Prostate gland (tissue), 2 donors: ENCODE measurements around the gene ADAMTS2. TPM values are rescaled to one million over a fixed set of nuclear protein-coding genes. Genes with fewer than 3 reads are reported as not detected.

Experiments
- DNase-seq: peaks from one replicate; pipeline ENCODE4 v3.0.0-alpha.2; 2019; ENCODE audit warnings: low spot score
- H3K27ac ChIP-seq, 2 donors: fragments of 200-600 bp; sonication (generic); 2 replicates each; pipeline ENCODE4 v1.5.1; 2017 to 2019
- H3K27me3 ChIP-seq: fragments of 200-600 bp; sonication (generic); replicated peaks from 2 replicates; pipeline ENCODE4 v1.5.1; 2019; ENCODE audit not compliant: insufficient read depth
- H3K36me3 ChIP-seq, 2 donors: fragments of 200-600 bp; sonication (generic); 1 replicate in 1 of 2; 2 replicates in 1 of 2; pipeline versions ENCODE4 v1.5.1 to v1.8.1; 2017 to 2019
- H3K4me1 ChIP-seq: fragments of 200-600 bp; sonication (generic); replicated peaks from 2 replicates; pipeline ENCODE4 v1.5.1; 2019
- H3K4me3 ChIP-seq, 2 donors: fragments of 200-600 bp; sonication (generic); 2 replicates each; pipeline ENCODE4 v1.5.1; 2017 to 2019
- H3K9me3 ChIP-seq: fragments of 200-600 bp; sonication (generic); 2 replicates; pipeline ENCODE4 v1.5.1; 2017
- POLR2A ChIP-seq: fragments of 450-650 bp; IDR thresholded peaks from one replicate; pipeline ENCODE4 v1.6.1; 2016; ENCODE audit warnings: antibody characterized with exemption, mild to moderate bottlenecking
- POLR2AphosphoS5 ChIP-seq: sonication (generic); formaldehyde crosslinking; IDR thresholded peaks from one replicate; pipeline ENCODE4 v1.6.1; 2017; ENCODE audit warnings: antibody characterized with exemption
- WGBS: methylation state at CpG from one replicate; pipeline ENCODE4 v1.1.5; 2018; 5-methylcytosine and 5-hydroxymethylcytosine counted together
- intact Hi-C: fragments of 100-400 bp; cut with DNase I; formaldehyde crosslinking; loops from one replicate; pipeline ENCODE4 v1.14.2; 2022
- total RNA-seq, 2 donors: library from RNA; depleted of rRNA; stranded (reverse); fragments of >200 nt; gene quantifications; one replicate each; pipeline ENCODE4 v1.1.0, GENCODE V29; 2016
- TF ChIP-seq, protein P1 (sequence below), 4 experiments: fragments of 200-600 bp in 2 of 4; fragments of 450-650 bp in 2 of 4; sonication (generic) in 2 of 4; IDR thresholded peaks; 1 replicate in 3 of 4; 2 replicates in 1 of 4; pipeline ENCODE4 v1.5.1; 2016 to 2019; ENCODE audit warnings: antibody characterized with exemption in 4 of 4, mild to moderate bottlenecking in 2 of 4, moderate library complexity in 2 of 4

Gene ADAMTS2
- total RNA-seq, 2 donors from 2014 or later: 2.0 to 20.3 TPM

DNA sequence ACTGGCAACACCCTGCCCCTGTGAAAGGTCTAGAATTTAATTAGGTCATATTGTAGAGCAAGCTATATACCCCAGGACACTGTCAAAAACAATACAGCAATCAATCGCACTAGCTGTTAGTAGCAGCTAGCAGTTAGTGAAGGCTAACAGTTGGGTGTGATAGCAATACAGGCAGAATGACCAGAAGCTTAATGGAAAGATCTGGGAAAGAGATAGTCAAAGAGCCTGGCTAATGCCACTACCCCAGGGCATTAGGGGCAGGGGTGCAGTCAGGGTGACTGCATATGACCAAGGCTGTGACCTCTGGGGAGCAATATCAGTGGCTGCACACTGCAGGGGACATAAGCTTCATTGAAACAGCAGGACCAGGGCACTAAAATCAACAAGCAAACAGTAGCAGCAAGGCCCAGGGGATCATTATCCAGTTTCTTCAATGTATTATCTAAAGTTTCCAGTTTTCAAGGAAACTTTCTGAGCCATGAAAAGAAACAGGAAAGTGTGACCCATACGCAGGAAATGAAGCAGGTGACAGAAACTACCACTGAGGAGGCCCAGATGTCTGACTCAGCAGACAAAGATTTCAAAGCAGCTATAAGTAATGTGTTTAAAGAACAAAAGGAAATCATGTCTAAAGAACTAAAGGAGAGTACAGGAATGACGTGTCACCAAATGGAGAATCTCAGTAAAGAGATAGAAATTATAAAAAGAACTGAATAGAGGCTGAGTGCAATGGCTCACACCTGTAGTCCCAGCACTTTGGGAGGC, 202.6 kb downstream of the ADAMTS2 start:
- Histone ChIP-seq H3K4me3 (no peak overlapping the region), H3K27me3 (peaks cover 4% of the 10 kb centered on the region), H3K4me1 (no peaks in the 10 kb centered on the region), H3K36me3 (no peaks in the 10 kb centered on the region), H3K27ac (no peak overlapping the region), H3K9me3 (no peaks in the 10 kb centered on the region)
- 86% methylated on average over 3 of the region's 3 CpGs for WGBS
- no peak for DNase-seq
- TF ChIP-seq POLR2A: no peak
- TF ChIP-seq, protein P1, sequence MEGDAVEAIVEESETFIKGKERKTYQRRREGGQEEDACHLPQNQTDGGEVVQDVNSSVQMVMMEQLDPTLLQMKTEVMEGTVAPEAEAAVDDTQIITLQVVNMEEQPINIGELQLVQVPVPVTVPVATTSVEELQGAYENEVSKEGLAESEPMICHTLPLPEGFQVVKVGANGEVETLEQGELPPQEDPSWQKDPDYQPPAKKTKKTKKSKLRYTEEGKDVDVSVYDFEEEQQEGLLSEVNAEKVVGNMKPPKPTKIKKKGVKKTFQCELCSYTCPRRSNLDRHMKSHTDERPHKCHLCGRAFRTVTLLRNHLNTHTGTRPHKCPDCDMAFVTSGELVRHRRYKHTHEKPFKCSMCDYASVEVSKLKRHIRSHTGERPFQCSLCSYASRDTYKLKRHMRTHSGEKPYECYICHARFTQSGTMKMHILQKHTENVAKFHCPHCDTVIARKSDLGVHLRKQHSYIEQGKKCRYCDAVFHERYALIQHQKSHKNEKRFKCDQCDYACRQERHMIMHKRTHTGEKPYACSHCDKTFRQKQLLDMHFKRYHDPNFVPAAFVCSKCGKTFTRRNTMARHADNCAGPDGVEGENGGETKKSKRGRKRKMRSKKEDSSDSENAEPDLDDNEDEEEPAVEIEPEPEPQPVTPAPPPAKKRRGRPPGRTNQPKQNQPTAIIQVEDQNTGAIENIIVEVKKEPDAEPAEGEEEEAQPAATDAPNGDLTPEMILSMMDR (IDR thresholded peaks at IDR 0.05): no peak
- no peak for TF ChIP-seq POLR2AphosphoS5
- intact Hi-C loops: no loop called here

DNA sequence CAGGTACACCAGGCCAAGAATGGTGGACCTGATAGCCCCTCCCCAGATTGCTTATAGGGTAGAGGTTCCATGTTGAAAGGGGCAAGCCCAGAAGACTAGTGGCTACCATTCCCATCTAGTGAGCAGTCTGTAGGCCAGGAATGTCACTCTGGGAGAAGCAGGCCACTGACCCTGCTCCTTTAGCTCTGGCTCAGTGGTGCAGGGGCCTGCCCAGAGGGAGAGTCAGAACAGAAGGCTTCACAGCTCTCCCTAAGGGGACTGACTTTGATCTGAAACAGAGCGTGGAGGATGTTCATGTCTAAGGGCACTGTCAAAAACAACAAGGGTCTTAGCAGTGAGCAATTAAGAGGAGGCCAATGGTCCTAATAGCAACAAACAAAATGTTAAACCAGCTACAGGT, 203.4 kb downstream of the ADAMTS2 start:
- Histone ChIP-seq H3K27me3 (peaks cover 4% of the 10 kb centered on the region), H3K27ac (no peak overlapping the region), H3K4me1 (no peaks in the 10 kb centered on the region), H3K4me3 (no peak overlapping the region), H3K9me3 (no peaks in the 10 kb centered on the region), H3K36me3 (no peaks in the 10 kb centered on the region)
- DNase-seq: no peak
- 94% methylated on average over 1 of the region's 1 CpG for WGBS
- TF ChIP-seq POLR2A (no peak), POLR2AphosphoS5 (no peak)
- TF ChIP-seq, protein P1 (IDR thresholded peaks at IDR 0.05): no peak
- intact Hi-C loops: no loop called here

DNA sequence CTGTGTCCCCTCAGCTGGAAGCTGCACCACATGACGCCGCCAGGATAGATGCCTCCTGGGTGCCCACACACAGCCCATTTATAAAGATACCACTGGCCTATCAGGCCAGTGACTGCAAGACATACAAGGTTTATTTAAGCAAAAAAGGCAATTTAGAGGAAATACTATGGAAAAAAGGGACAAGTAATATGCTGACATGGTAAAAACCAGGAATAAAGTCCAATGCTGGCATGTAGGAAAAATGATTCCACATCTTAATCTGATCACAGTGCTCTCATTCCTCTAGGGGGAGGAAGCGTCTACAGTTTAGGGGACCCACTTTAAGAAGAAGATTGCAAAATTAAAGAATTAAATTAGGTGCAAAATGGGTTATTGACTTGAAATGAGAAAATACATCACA, 205.0 kb downstream of the ADAMTS2 start:
- intact Hi-C loops: no loop called here
- Histone ChIP-seq H3K4me1 (no peaks in the 10 kb centered on the region), H3K9me3 (no peaks in the 10 kb centered on the region), H3K4me3 (no peak overlapping the region), H3K27me3 (peaks cover 4% of the 10 kb centered on the region), H3K36me3 (no peaks in the 10 kb centered on the region), H3K27ac (no peak overlapping the region)
- no peak for TF ChIP-seq POLR2A
- TF ChIP-seq, protein P1 (IDR thresholded peaks at IDR 0.05): no peak
- no peak for TF ChIP-seq POLR2AphosphoS5
- no peak for DNase-seq
- 83% methylated on average over 3 of the region's 3 CpGs for WGBS

DNA sequence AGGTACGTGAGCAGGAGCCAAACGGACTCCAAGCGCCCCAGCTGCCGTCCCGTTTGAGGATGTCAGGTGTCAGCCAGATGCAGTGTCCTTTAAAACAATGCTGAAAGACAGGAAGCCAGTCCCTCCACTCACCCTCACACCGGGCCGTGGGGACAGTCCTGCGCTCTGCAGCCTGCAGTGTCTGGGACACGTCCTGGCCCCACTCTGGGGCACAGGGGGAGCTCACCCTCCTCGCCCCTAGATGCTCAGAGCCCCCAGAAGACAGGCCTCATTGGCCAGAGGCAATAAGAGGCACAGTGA, 205.4 kb downstream of the ADAMTS2 start:
- no peak for DNase-seq
- Histone ChIP-seq H3K9me3 (no peaks in the 10 kb centered on the region), H3K4me1 (no peaks in the 10 kb centered on the region), H3K27me3 (peaks cover 4% of the 10 kb centered on the region), H3K4me3 (no peak overlapping the region), H3K36me3 (no peaks in the 10 kb centered on the region), H3K27ac (no peak overlapping the region)
- TF ChIP-seq, protein P1 (IDR thresholded peaks at IDR 0.05): no peak
- no peak for TF ChIP-seq POLR2A
- TF ChIP-seq POLR2AphosphoS5: no peak
- intact Hi-C loops: no loop called here
- 67% methylated on average over 9 of the region's 10 CpGs for WGBS
